H9 (cell line): ENCODE measurements around the gene SCRN1. TPM values are rescaled to one million over a fixed set of nuclear protein-coding genes. Genes with fewer than 3 reads are reported as not detected.
A peak's percentile ranks its signal among the peaks of the same experiment; 100 is the strongest.

Source experiments
- DNase-seq: peaks from one replicate; pipeline ENCODE4 v3.0.0-alpha.2; 2017
- H2AFZ ChIP-seq: one replicate; pipeline ENCODE4 v1.6.1; 2013; ENCODE audit warnings: mild to moderate bottlenecking, low read length, control low read depth, moderate library complexity
- H2AK5ac ChIP-seq: 2 replicates; pipeline ENCODE4 v1.6.1; 2013; ENCODE audit warnings: low read length, control low read depth, mixed read lengths; ENCODE audit not compliant: insufficient read length
- H2BK120ac ChIP-seq: one replicate; pipeline ENCODE4 v1.6.1; 2013; ENCODE audit warnings: low read depth, mild to moderate bottlenecking, low read length, control low read depth, inconsistent platforms; ENCODE audit not compliant: poor library complexity, severe bottlenecking
- H2BK12ac ChIP-seq: 2 replicates; pipeline ENCODE4 v1.6.1; 2013; ENCODE audit warnings: low read length, control low read depth, mixed read lengths, low read depth; ENCODE audit not compliant: insufficient read length
- H2BK15ac ChIP-seq: 2 replicates; pipeline ENCODE4 v1.6.1; 2013; ENCODE audit warnings: low read depth, low read length, control low read depth
- H2BK20ac ChIP-seq: one replicate; pipeline ENCODE4 v1.6.1; 2013; ENCODE audit warnings: low read depth, mild to moderate bottlenecking, low read length, control low read depth, inconsistent platforms; ENCODE audit not compliant: poor library complexity, severe bottlenecking
- H2BK5ac ChIP-seq: 2 replicates; pipeline ENCODE4 v1.6.1; 2013; ENCODE audit warnings: low read length, control low read depth, mixed read lengths; ENCODE audit not compliant: insufficient read length
- H3K14ac ChIP-seq: 2 replicates; pipeline ENCODE4 v1.6.1; 2013; ENCODE audit warnings: low read length, control low read depth; ENCODE audit not compliant: insufficient read depth
- H3K18ac ChIP-seq: 2 replicates; pipeline ENCODE4 v1.6.1; 2013; ENCODE audit warnings: low read depth, mild to moderate bottlenecking, mixed read lengths, low read length, control low read depth; ENCODE audit not compliant: insufficient read length
- H3K23ac ChIP-seq: 2 replicates; pipeline ENCODE4 v1.6.1; 2013; ENCODE audit warnings: low read length, control low read depth, mixed read lengths, low read depth; ENCODE audit not compliant: insufficient read length
- H3K23me2 ChIP-seq: 2 replicates; pipeline ENCODE4 v1.6.1; 2013; ENCODE audit warnings: low read depth, mild to moderate bottlenecking, mixed read lengths, low read length, control low read depth; ENCODE audit not compliant: insufficient read length, poor library complexity, severe bottlenecking
- H3K27ac ChIP-seq: 2 replicates; pipeline ENCODE4 v1.5.1; 2013; ENCODE audit warnings: low read length, control low read depth, mixed read lengths, low read depth; ENCODE audit not compliant: insufficient read length
- H3K27me3 ChIP-seq: 2 replicates; pipeline ENCODE4 v1.6.1; 2013; ENCODE audit warnings: low read length, control low read depth, inconsistent platforms; ENCODE audit not compliant: insufficient read depth
- H3K4ac ChIP-seq: 2 replicates; pipeline ENCODE4 v1.6.1; 2013; ENCODE audit warnings: low read depth, mild to moderate bottlenecking, control low read depth, inconsistent platforms, low read length, moderate library complexity
- H3K4me1 ChIP-seq: 2 replicates; pipeline ENCODE4 v1.6.1; 2013; ENCODE audit warnings: low read length, control low read depth, inconsistent platforms; ENCODE audit not compliant: insufficient read depth
- H3K4me2 ChIP-seq: 2 replicates; pipeline ENCODE4 v1.6.1; 2013; ENCODE audit warnings: low read length, control low read depth, mixed read lengths; ENCODE audit not compliant: insufficient read length, insufficient read depth
- H3K56ac ChIP-seq: 2 replicates; pipeline ENCODE4 v1.6.1; 2013; ENCODE audit warnings: low read depth, mild to moderate bottlenecking, mixed read lengths, low read length, control low read depth; ENCODE audit not compliant: insufficient read length
- H3K79me1 ChIP-seq: 2 replicates; pipeline ENCODE4 v1.6.1; 2013; ENCODE audit warnings: low read depth, mild to moderate bottlenecking, moderate library complexity, low read length, control low read depth, inconsistent platforms; ENCODE audit not compliant: insufficient read depth, poor library complexity, severe bottlenecking
- H3K79me2 ChIP-seq: 2 replicates; pipeline ENCODE4 v1.6.1; 2013; ENCODE audit warnings: low read length, control low read depth, inconsistent platforms; ENCODE audit not compliant: insufficient read depth
- H3K9ac ChIP-seq: 2 replicates; pipeline ENCODE4 v1.6.1; 2013; ENCODE audit warnings: low read length, control low read depth, mixed read lengths; ENCODE audit not compliant: insufficient read length; ENCODE audit errors: extremely low read depth
- H3K9me3 ChIP-seq: one replicate; pipeline ENCODE4 v1.6.1; 2013; ENCODE audit warnings: low read depth, low read length, inconsistent platforms; ENCODE audit not compliant: control insufficient read depth
- H3T11ph ChIP-seq: one replicate; pipeline ENCODE4 v1.6.1; 2013; ENCODE audit warnings: mild to moderate bottlenecking, low read length, control low read depth, inconsistent platforms
- H4K20me1 ChIP-seq: one replicate; pipeline ENCODE4 v1.6.1; 2013; ENCODE audit not compliant: control insufficient read depth, insufficient read length, insufficient read depth
- H4K5ac ChIP-seq: 2 replicates; pipeline ENCODE4 v1.6.1; 2013; ENCODE audit warnings: low read depth, mild to moderate bottlenecking, mixed read lengths, low read length, control low read depth; ENCODE audit not compliant: insufficient read length
- H4K8ac ChIP-seq: replicated peaks from 2 replicates; pipeline ENCODE4 v1.6.1; 2013; ENCODE audit warnings: low read length, control low read depth, mixed read lengths, low read depth; ENCODE audit not compliant: insufficient read length
- H4K91ac ChIP-seq: 2 replicates; pipeline ENCODE4 v1.6.1; 2013; ENCODE audit warnings: low read depth, mild to moderate bottlenecking, moderate library complexity, mixed read lengths, low read length, control low read depth; ENCODE audit not compliant: insufficient read length
- H3K27ac Mint-ChIP-seq, 3 experiments: 2 replicates in 2 of 3; 3 replicates in 1 of 3; pipeline ENCODE4 v1.8.0; 2020 to 2021; ENCODE audit warnings: mixed read lengths in 3 of 3, mild to moderate bottlenecking in 1 of 3, moderate library complexity in 1 of 3
- H3K27me3 Mint-ChIP-seq: 2 replicates; pipeline ENCODE4 v1.8.0; 2021; ENCODE audit warnings: low read depth, mild to moderate bottlenecking, moderate library complexity, mixed read lengths
- H3K36me3 Mint-ChIP-seq, 3 experiments: 2 replicates in 2 of 3; 3 replicates in 1 of 3; pipeline ENCODE4 v1.8.0; 2020 to 2021; ENCODE audit warnings: low read depth in 3 of 3, mixed read lengths in 3 of 3; ENCODE audit not compliant: insufficient read depth in 1 of 3
- H3K4me1 Mint-ChIP-seq, 2 experiments: 2 replicates each; pipeline ENCODE4 v1.8.0; 2020; ENCODE audit warnings: mixed read lengths in 2 of 2
- H3K4me3 Mint-ChIP-seq, 2 experiments: 2 replicates in 1 of 2; 3 replicates in 1 of 2; pipeline ENCODE4 v1.8.0; 2020 to 2021; ENCODE audit warnings: mild to moderate bottlenecking in 2 of 2, mixed read lengths in 2 of 2, moderate library complexity in 1 of 2
- H3K9me3 Mint-ChIP-seq, 2 experiments: 2 replicates in 1 of 2; 3 replicates in 1 of 2; pipeline ENCODE4 v1.8.0; 2020; ENCODE audit warnings: mild to moderate bottlenecking in 2 of 2, mixed read lengths in 2 of 2, moderate library complexity in 1 of 2
- CTCF ChIP-seq: fragments of 200-600 bp; sonication (generic); conservative IDR thresholded peaks from 3 replicates; pipeline ENCODE4 v1.8.0; 2021; ENCODE audit warnings: antibody characterized with exemption, mild to moderate bottlenecking
- WGBS: extraction: QIAGEN DNeasy Blood & Tissue Kit; methylation state at CpG from one replicate; pipeline ENCODE4 v1.1.7; 2013; ENCODE audit warnings: missing lambda C conversion rate, low lambda C conversion rate, mixed read lengths; ENCODE audit not compliant: insufficient read length; ENCODE audit errors: extremely low coverage; 5-methylcytosine and 5-hydroxymethylcytosine counted together
- total RNA-seq: library from RNA; stranded (reverse); gene quantifications from 2 replicates; pipeline ENCODE4 v1.2.1, GENCODE V29; 2021

The SCRN1 gene
- total RNA-seq, 1 experiment from 2014 or later, result 101 TPM

GRCh38 chr7:29988424-29989256, 961 bp downstream of the SCRN1 start:
- Histone ChIP-seq H4K91ac (no peak overlapping the region), H2BK12ac (no peak overlapping the region), H3K18ac (peak overlapping the region; percentile 81), H4K20me1 (no peaks in the 10 kb centered on the region), H3K27ac (no peak overlapping the region), H2BK15ac (no peak overlapping the region), H3K9me3 (no peaks in the 10 kb centered on the region), H2BK20ac (no peak overlapping the region), H3K56ac (no peak overlapping the region), H3K79me2 (peaks cover 16% of the 10 kb centered on the region; the same call in 1 of the 2 replicates), H3K79me1 (peaks cover 3% of the 10 kb centered on the region), H3K27me3 (no peaks in the 10 kb centered on the region), H3K4me1 (peaks cover 5% of the 10 kb centered on the region; the same call in 1 of the 2 replicates), H4K8ac (no peak overlapping the region), H3K23ac (no peak overlapping the region), H3T11ph (no peak overlapping the region), H4K5ac (no peak overlapping the region), H3K9ac (peak overlapping the region; percentile 82), H2AFZ (no peak overlapping the region), H3K14ac (peak overlapping the region; percentile 96), H2BK5ac (no peak overlapping the region), H3K23me2 (peaks cover 8% of the 10 kb centered on the region), H3K4ac (no peak overlapping the region), H3K4me2 (peak overlapping the region; percentile 59), H2BK120ac (no peak overlapping the region), H2AK5ac (no peak overlapping the region)
- Mint-ChIP-seq H3K4me3 (peak overlapping the region; percentile 91), H3K36me3 (peaks cover 0 to 16% (median 0%) of the 10 kb centered on the region in 3 experiments), H3K4me1 (peaks cover 16 to 17% of the 10 kb centered on the region in 2 experiments), H3K27ac (peak overlapping the region in 2 of 3 experiments; percentile 60 to 98; a peak in 2 of 7 replicates), H3K27me3 (peaks cover 6% of the 10 kb centered on the region; the same call in 1 of the 2 replicates), H3K9me3 (peaks cover 10 to 12% of the 10 kb centered on the region in 2 experiments; a peak in 4 of 5 replicates)
- WGBS, result no CpG with 5 or more reads among the region's 75 CpGs
- TF ChIP-seq CTCF, result no peak
- DNase-seq, result peak; percentile 68
